Right renal cortex interstitium (tissue), 3 donors: ENCODE measurements around the gene PADI4. TPM values are rescaled to one million over a fixed set of nuclear protein-coding genes. Genes with fewer than 3 reads are reported as not detected.

Experiments
- DNase-seq, 3 donors: peaks; one replicate each; pipeline ENCODE4 v3.0.0-alpha.2; 2013; ENCODE audit warnings: low read depth in 3 of 3, low spot score in 2 of 3
- polyA plus RNA-seq, 3 donors: library from polyadenylated mRNA; unstranded; fragments of 120-200 nt; gene quantifications; one replicate each; pipeline ENCODE4 v1.2.1, GENCODE V29; 2013; ENCODE audit not compliant: insufficient read length in 3 of 3

The PADI4 gene
- polyA plus RNA-seq, 3 donors, result 0.29 to 0.89 (median 0.50) TPM

GRCh38 chr1:17346046-17346789, 38.2 kb downstream of the PADI4 start:
- no peak for DNase-seq

- no peak for DNase-seq
Measured at GRCh38 chr1:17347769-17348592, 40.0 kb downstream of the PADI4 start.

GRCh38 chr1:17348593-17349234, 40.7 kb downstream of the PADI4 start:
- DNase-seq, result no peak

GRCh38 chr1:17350083-17350482, 42.1 kb downstream of the PADI4 start:
- DNase-seq, result no peak

- DNase-seq, result no peak
Measured at GRCh38 chr1:17350928-17351446, 43.0 kb downstream of the PADI4 start.

GRCh38 chr1:17351598-17352324, 43.8 kb downstream of the PADI4 start:
- no peak for DNase-seq

GRCh38 chr1:17352419-17352909, 44.5 kb downstream of the PADI4 start:
- DNase-seq, result no peak

GRCh38 chr1:17355898-17356297, 47.9 kb downstream of the PADI4 start:
- no peak for DNase-seq

GRCh38 chr1:17356387-17357026, 48.5 kb downstream of the PADI4 start:
- no peak for DNase-seq

GRCh38 chr1:17358557-17358956, 50.6 kb downstream of the PADI4 start:
- no peak for DNase-seq

- DNase-seq, result no peak
Measured at GRCh38 chr1:17359031-17359430, 51.0 kb downstream of the PADI4 start.

- DNase-seq, result no peak
Measured at GRCh38 chr1:17359808-17360207, 51.8 kb downstream of the PADI4 start.

GRCh38 chr1:17360272-17360956, 52.4 kb downstream of the PADI4 start:
- no peak for DNase-seq

GRCh38 chr1:17361687-17362086, 53.7 kb downstream of the PADI4 start:
- no peak for DNase-seq

- no peak for DNase-seq
Measured at GRCh38 chr1:17363351-17363750, 55.4 kb downstream of the PADI4 start.

GRCh38 chr1:17363771-17364170, 55.8 kb downstream of the PADI4 start:
- no peak for DNase-seq

- no peak for DNase-seq
Measured at GRCh38 chr1:17365293-17365692, 57.3 kb downstream of the PADI4 start.

GRCh38 chr1:17369466-17369865, 61.5 kb downstream of the PADI4 start:
- no peak for DNase-seq

- no peak for DNase-seq
Measured at GRCh38 chr1:17370618-17371017, 62.6 kb downstream of the PADI4 start.
